HG03175 (cell line): ENCODE data around the gene WSCD2.

ENCODE experiments used
- ATAC-seq: cut with Tn5 transposase; IDR thresholded peaks from one replicate; pipeline ENCODE4 v1.9.1; 2021; ENCODE audit warnings: mild to moderate bottlenecking, moderate library complexity; ENCODE audit not compliant: unreplicated experiment

The WSCD2 gene

DNA sequence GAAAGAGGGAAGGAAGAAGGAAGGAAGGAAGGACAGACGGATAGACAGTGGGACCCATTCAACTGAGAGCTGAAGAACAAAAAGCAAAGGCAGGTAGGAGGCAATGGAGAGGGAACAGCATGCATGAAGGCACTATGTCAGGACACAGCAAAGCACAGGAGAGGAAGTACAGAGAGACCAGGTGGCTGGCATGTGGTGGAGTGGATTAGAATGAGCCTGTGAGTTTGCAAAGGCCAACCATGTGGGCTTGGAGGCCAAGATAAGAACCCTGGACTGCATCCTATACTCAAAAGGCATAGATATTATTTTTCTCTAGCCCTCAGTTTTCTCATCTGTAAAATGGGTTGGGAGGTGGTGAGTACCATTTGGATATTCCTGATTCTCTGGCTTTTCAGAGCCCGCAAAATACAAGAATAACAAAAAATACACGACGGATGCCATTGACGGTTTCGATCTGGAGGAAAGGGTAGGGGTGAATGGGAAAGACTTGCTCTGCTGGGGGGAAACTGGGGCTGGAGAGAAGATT is 102.9 kb downstream of the WSCD2 start:
- no peak for ATAC-seq

- ATAC-seq = no peak
Measured at GRCh38 chr12:108232565-108232964, 103.5 kb downstream of the WSCD2 start.

DNA sequence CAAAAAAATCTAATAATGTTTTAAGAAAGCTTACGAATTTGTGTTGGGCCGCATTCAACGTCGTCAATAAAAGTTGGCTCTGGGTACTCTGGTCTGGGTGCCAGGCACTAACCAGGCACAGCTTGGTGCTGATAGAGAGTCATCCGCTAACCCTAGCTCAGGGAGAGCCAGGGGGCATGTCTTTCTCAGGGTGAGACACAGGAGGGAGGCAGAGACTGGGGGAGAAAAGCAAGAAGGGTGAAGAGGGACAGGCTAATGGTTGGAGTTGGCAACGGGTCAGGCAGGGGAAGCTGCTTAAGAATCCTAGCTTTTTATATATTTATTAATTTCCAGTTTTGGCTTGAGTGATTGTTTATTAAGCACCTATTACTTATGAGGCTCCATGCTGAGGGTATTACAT is 105.1 kb downstream of the WSCD2 start:
- ATAC-seq = no peak

GRCh38 chr12:108235197-108235984 is 106.3 kb downstream of the WSCD2 start:
- no peak for ATAC-seq

DNA sequence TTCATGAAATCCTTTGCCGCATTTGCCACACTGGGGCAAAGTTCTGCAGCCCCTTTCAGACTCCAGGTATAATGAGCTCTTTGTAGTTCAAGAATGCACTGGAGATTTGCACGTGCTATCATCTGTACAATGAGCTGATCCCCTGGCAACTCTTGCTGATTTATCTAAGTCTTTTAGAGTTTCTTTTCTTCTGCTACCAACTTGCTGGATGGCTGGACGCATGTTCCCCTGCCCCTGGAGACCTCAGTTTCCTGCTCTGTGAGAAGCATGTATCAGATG is 106.8 kb downstream of the WSCD2 start:
- no peak for ATAC-seq

DNA sequence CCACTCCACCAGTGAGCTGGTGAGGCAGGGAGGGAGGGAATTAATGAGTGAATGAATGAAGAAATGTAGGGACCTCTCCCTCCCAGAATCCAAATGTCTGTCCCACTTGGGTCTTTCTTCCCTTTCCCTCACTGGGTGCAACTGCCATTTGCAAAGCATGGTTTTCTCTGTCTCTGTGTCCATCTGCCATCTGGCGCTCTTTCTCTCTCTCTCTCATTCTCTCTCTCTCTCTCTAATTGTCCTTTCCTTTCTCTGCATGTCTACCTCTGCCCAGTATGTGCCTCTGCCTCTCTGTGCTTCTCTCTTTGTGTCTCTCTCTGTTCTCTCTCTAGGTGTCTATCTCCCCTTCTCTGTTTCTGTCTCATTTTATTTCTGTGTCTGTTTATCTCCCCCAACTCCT is 107.3 kb downstream of the WSCD2 start:
- no peak for ATAC-seq

GRCh38 chr12:108237272-108237671 is 108.2 kb downstream of the WSCD2 start:
- ATAC-seq = no peak

DNA sequence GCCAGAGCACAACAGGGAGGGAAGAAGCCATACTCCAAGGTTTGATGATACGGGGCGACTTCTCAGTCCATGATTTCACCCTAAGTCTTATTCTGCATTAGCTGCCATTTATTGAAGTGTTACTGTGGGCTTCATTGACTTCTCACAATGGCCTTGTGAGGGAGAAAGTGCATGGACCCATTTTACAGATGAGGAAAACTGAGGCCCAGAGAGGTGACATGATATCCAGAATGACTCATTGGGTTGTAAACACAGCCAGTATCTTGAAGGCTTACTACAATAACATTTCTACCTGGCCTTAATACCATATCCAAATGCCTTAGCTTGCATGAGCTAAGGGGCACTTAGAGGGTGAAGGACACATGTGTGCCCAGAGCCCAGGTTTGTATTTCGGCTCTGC is 109.4 kb downstream of the WSCD2 start:
- no peak for ATAC-seq

- no peak for ATAC-seq
Measured at GRCh38 chr12:108239378-108239777, 110.3 kb downstream of the WSCD2 start.

GRCh38 chr12:108240027-108240785 is 111.1 kb downstream of the WSCD2 start:
- no peak for ATAC-seq

- ATAC-seq = no peak
Measured at GRCh38 chr12:108240928-108241327, 111.8 kb downstream of the WSCD2 start.

DNA sequence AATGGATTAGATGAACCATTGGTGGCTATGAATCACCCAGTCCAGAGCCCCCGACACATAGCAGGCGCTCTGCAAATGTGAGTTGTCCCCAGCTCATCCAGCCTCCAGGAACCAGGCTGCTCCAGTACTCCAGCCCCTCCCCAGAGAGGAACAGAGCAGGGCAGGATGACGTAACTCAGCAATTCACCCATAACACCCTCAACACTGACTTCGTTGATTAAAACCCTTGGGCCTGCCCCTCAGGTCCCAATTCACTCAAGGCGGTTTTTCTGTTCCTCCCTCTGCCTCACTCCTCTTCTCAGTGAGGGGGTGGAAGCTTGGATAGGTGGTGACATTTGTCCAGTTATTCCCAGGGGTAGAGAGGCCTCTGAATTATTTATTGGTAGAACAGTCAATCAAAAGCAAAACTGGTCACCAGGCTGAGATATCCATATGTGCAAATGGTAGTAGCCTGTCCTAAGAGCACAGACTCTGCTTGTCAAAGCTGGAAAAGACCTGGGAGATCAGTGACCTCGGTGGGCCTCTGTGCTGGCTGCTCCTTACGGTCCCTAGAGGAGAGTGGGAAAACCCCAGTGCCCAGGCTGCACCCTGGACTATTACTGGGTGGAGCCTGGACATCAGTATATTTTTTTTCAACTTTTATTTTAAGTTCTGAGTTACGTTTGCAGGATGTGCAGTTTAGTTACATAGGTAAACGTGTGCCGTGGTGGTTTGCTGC is 113.1 kb downstream of the WSCD2 start:
- ATAC-seq = no peak

DNA sequence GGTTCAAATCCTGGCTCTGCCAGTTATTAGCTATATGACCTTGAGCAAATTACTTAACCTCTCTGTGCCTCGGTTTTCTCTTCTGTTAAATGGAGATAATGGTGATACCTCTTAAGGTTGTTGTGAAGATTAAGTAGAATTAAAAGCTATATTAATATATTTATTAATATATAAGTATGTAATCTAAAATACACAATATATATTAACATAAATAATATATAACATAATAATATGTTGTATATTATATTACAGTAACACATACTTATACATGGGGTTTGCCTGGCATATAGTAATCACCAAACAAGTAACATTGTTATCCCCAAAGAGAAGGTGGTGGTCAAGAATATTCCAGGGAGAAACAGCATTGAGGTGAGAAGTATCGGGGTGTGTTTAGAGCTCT is 118.0 kb downstream of the WSCD2 start:
- ATAC-seq = no peak

DNA sequence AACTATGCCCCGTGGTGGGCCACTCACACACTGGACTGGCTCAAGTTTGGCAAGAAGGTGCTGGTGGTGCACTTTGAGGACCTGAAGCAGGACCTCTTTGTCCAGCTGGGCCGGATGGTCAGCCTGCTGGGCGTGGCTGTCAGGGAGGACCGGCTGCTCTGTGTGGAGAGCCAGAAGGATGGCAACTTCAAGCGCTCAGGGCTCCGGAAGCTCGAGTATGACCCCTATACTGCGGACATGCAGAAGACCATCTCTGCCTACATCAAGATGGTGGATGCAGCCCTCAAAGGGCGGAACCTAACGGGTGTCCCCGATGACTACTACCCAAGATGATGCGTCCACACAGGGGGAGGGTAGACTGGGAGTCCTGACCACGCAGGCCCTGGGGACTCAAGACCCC is 118.9 kb downstream of the WSCD2 start:
- no peak for ATAC-seq

DNA sequence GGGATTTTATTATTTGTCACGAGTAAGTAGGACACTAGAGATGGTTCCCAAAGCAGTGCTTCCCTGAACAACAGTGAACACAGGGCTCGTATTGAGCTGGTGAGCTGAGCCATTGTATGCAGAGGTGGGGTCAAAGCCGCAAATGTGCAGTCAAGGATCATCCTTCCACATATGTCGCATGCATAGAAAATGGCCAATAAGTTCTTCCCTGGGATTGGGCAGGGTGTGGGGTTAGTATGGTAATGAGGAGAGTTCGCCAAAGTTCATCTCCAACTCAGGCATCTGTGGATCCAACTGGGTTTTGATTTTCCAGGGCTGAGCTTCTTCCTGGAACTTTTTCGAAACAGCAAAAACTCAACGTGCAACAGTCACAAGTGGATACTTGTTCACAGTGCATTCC is 123.4 kb downstream of the WSCD2 start:
- ATAC-seq = no peak

DNA sequence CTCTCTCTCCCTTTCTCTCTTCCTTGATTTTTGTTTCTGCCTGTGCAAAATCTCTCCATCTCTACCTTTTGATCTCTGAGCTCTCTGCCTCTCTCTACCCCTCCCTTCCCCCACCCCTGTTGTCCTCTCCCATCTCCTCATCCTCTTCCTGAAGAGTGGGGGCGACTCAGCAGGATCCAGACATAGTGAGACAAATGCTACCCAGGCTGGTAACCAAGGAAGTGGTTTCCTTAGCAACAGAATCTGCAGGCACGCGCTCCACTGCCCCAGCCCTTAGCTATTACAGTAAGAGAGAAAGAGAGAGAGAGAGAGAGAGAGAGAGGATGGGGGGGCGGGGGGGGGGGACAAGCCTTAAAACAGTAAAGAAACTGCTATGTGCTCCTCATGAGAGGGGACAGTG is 124.5 kb downstream of the WSCD2 start:
- ATAC-seq = no peak

GRCh38 chr12:108254030-108254429 is 124.9 kb downstream of the WSCD2 start:
- ATAC-seq = no peak

- ATAC-seq = no peak
Measured at GRCh38 chr12:108254517-108255251, 125.6 kb downstream of the WSCD2 start.

- no peak for ATAC-seq
Measured at GRCh38 chr12:108255252-108255602, 126.1 kb downstream of the WSCD2 start.

DNA sequence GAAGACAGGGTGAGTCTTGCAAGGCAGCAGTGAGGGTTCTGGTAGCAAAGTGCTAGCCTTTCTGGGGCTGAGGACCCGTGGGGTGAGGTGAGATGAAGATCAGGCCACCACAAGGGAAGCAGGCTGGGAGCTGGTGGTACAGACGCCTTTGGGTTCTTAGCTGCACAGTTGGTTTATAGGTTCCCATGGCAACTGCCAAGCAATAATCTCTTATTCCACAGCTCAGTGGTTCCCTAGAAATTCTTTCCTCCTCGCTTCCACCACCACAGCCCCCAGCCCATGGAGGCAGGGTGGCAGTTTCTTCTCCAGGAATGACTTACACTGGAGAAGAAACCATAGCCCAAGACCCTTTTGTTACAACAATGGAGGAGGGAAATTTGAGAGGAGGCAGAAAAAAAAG is 127.9 kb downstream of the WSCD2 start:
- no peak for ATAC-seq

GRCh38 chr12:108257610-108258106 is 128.6 kb downstream of the WSCD2 start:
- no peak for ATAC-seq
